ENCODE data around the gene PLK5. TPM values are rescaled to one million over a fixed set of nuclear protein-coding genes. Genes with fewer than 3 reads are reported as not detected.
"Not testable (repeated sequence)": the region's sequence is repeated elsewhere in the genome, so short reads cannot be mapped to it uniquely, and the experiment has no call there.

The PLK5 gene
- total RNA-seq, 3 donors from 2014 or later, result not detected

DNA sequence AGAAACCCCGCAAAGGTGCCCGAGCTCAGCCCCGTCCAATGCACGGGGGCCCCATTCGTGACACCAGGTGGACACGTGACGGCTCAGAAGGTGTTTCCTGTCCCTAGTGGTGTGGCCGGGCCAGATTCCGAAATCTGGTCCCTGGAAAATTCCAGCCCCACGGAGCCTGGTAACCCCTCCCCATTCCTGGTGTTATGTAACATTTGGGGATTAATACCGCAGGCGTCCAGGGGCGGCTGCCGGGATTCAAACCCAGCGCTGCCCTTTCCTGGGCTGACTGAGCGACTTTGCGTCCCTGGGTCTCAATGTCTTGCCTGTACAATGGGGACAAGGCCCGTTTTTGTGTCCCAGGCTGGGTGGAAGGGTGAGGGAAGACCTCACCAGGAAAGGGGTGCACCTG, 1.0 kb upstream of the PLK5 start:
- ATAC-seq (no peak), DNase-seq (no peak)
- H3K4me1 Mint-ChIP-seq (ENCODE audit: low read depth), result peaks cover 7% of the 10 kb centered on the region
- H3K9me3 Mint-ChIP-seq, result no peaks in the 10 kb centered on the region
- H3K36me3 Mint-ChIP-seq (ENCODE audit: insufficient read depth), result no peaks in the 10 kb centered on the region
- no peak overlapping the region for H3K4me3 Mint-ChIP-seq
- peaks cover 40% of the 10 kb centered on the region for H3K27me3 Mint-ChIP-seq (ENCODE audit: low read depth)

DNA sequence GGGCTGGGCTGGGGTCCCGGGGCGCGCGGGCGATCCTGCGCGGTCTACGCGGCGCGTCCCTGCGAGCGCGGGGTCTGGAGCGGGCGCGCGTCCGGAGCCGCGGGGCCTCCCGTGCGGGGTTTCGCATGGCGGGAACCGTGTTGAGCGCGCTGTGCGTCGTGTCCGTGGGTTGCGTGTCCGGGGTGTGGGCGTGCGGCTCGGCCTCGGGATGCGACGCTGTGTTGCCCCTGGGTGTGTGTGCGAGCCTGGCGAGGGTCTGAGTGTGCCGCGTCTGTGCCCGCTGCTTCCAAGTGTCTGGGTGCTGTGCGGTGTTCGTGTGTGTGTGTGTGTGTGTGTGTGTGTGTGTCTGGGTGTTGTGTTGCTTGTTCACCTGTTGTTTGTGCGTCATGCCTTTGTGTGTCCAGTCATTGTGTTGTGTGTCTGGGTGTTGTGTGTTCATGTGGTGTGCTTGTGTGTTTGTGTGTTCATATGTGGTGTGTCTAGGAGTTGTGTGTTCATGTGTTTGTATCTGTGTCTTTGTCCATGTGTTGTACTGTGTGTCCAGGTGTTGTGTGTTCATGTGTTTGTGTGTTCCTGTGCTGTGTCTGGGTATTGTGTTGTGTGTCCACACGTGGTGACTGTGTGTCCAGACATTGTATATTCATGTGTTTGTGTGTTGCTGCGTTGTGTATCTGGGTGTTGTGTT, 552 bp downstream of the PLK5 start:
- H3K27me3 Mint-ChIP-seq (ENCODE audit: low read depth), result peaks cover 38% of the 10 kb centered on the region
- peaks cover 7% of the 10 kb centered on the region for H3K4me1 Mint-ChIP-seq (ENCODE audit: low read depth)
- no peak overlapping the region for H3K4me3 Mint-ChIP-seq
- H3K9me3 Mint-ChIP-seq, result no peaks in the 10 kb centered on the region
- ATAC-seq, result no peak
- no peaks in the 10 kb centered on the region for H3K36me3 Mint-ChIP-seq (ENCODE audit: insufficient read depth)
- DNase-seq, result no peak

DNA sequence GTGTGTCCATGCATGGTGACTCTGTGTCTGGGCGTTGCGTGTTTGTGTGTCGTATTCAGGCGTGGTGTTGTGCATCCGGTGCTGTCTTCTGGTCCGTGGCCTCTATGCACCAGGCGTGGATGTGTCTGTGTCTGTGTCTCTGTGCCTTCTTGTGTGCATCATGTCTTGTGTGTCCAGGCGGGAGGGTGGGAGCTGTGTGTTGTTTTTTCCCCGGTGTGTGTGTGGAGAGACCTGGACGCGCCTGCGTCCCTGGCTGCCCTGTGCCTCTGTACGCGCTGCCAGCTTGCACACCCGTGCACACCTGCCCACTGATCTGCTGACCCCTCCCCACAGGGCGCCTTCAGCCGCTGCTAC, 1.1 kb downstream of the PLK5 start:
- H3K36me3 Mint-ChIP-seq (ENCODE audit: insufficient read depth), result no peaks in the 10 kb centered on the region
- DNase-seq (no peak), ATAC-seq (no peak)
- no peaks in the 10 kb centered on the region for H3K9me3 Mint-ChIP-seq
- peaks cover 7% of the 10 kb centered on the region for H3K4me1 Mint-ChIP-seq (ENCODE audit: low read depth)
- peaks cover 41% of the 10 kb centered on the region for H3K27me3 Mint-ChIP-seq (ENCODE audit: low read depth)
- no peak overlapping the region for H3K4me3 Mint-ChIP-seq

DNA sequence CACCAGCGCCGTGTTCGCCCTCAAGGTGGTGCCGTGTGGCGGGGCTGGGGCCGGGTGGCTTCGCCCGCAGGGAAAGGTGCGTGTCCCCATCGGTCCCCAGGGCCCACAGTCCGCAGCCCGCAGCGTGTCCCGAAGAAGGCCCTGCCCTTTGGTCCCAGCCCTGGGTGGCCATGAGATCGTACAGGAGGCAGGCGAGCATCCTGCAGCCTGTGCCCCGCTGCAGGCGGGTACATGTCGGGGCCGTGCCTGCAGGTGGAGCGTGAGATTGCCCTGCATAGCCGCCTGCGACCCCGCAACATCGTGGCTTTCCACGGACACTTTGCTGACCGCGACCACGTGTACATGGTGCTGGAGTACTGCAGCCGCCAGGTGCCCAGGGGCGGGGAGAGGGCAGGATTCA, 1.5 kb downstream of the PLK5 start:
- ATAC-seq (no peak), DNase-seq (no peak)
- no peaks in the 10 kb centered on the region for H3K9me3 Mint-ChIP-seq
- H3K4me1 Mint-ChIP-seq (ENCODE audit: low read depth), result peaks cover 7% of the 10 kb centered on the region
- H3K4me3 Mint-ChIP-seq, result no peak overlapping the region
- H3K36me3 Mint-ChIP-seq (ENCODE audit: insufficient read depth), result no peaks in the 10 kb centered on the region
- H3K27me3 Mint-ChIP-seq (ENCODE audit: low read depth), result peaks cover 44% of the 10 kb centered on the region

DNA sequence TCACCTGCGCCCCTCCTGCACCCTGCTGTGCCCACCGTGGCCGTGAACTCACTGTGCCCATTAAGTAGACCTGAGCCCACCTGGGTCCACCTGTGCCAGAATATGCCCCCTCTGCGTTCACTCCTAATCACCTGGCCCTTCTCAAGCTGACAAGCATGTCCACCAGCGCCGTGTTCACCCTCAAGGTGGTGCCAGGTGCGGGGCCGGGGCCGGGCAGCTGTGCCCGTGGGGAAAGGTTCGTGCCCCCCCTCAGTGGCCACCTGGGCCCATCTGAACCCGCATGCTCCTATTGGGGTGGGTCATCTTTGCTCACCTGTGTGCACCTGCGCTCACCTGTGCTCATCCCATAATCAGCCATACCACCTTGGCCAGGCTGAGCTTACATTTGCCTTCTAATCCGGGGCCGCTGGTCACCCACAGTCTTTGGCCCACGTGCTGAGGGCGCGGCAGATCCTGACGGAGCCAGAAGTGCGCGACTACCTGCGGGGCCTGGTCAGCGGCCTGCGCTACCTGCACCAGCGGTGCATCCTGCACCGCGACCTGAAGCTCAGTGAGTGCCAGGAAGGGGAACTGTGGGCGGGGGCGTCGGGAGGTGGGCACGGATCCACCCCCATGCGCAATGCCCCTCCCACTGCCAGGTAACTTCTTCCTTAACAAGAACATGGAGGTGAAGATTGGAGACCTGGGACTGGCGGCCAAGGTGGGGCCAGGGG, 2.3 kb downstream of the PLK5 start:
- DNase-seq, result no peak
- H3K27me3 Mint-ChIP-seq (ENCODE audit: low read depth), result peaks cover 41% of the 10 kb centered on the region
- H3K4me1 Mint-ChIP-seq (ENCODE audit: low read depth), result peaks cover 7% of the 10 kb centered on the region
- H3K4me3 Mint-ChIP-seq, result no peak overlapping the region
- no peak for ATAC-seq
- H3K9me3 Mint-ChIP-seq, result no peaks in the 10 kb centered on the region
- H3K36me3 Mint-ChIP-seq (ENCODE audit: insufficient read depth), result no peaks in the 10 kb centered on the region

DNA sequence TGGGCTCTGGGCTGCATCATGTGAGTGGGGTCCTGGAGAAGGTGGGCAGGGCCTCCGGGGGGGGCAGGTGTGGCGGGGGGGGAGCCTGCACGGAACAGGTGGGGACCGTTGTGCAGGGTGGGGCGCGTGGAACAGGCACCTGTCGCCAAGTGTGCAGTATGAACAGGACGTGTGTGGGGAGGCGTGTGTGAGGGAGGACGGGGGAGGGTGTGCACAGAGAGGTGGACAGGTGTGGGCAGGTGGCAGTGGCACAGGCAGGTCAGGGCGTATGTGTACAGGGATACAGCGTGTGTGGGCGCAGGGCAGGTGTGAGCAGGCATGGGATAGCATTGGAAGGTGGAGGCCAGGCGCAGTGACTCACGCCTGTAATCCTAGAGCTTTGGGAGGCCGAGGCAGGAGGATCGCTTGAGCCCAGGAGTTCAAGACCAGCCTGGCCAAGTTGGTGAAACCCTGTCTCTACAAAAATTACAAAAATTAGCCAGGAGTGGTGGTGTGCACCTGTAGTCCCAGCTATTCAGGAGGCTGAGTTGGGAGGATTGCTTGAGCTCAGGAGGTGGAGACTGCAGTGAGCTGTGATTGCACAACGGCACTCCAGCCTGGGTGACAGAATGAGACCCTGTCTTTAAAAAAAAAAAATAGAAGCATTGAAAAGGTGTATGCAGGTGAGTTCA, 3.2 kb downstream of the PLK5 start:
- peaks cover 45% of the 10 kb centered on the region for H3K27me3 Mint-ChIP-seq (ENCODE audit: low read depth)
- no peak for ATAC-seq
- H3K4me3 Mint-ChIP-seq, result no peak overlapping the region
- H3K9me3 Mint-ChIP-seq, result no peaks in the 10 kb centered on the region
- peaks cover 7% of the 10 kb centered on the region for H3K4me1 Mint-ChIP-seq (ENCODE audit: low read depth)
- no peak for DNase-seq
- no peaks in the 10 kb centered on the region for H3K36me3 Mint-ChIP-seq (ENCODE audit: insufficient read depth)

DNA sequence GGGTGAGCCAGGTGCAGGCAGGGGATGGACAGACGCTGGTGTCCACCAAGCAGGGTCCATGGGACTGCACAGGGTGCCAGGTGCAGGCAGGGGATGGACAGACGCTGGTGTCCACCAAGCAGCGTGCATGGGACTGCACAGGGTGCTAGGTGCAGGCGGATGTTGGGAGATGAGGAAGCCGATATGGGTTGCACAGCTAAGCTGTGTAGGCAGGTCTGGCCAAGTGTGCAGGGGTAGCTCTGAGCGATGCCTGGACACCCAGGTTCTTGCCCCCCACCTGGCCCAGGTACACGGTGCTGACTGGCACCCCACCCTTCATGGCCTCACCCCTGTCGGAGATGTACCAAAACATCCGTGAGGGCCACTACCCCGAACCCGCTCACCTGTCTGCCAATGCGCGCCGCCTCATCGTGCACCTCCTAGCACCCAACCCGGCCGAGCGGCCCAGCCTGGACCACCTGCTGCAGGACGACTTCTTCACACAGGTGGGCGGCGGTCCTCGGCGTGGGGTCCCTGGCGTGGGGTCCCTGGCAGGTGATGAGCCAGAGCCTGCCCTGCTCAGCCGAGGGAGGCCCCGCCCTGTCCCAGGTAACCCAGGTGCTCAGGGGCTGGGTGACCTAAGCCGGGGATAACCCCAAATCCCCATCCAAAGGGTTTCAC, 3.9 kb downstream of the PLK5 start:
- Mint-ChIP-seq H3K4me3 (no peak overlapping the region), H3K27me3 (ENCODE audit: low read depth) (peaks cover 44% of the 10 kb centered on the region), H3K4me1 (ENCODE audit: low read depth) (peaks cover 7% of the 10 kb centered on the region), H3K36me3 (ENCODE audit: insufficient read depth) (no peaks in the 10 kb centered on the region), H3K9me3 (no peaks in the 10 kb centered on the region)
- DNase-seq, result no peak
- no peak for ATAC-seq

DNA sequence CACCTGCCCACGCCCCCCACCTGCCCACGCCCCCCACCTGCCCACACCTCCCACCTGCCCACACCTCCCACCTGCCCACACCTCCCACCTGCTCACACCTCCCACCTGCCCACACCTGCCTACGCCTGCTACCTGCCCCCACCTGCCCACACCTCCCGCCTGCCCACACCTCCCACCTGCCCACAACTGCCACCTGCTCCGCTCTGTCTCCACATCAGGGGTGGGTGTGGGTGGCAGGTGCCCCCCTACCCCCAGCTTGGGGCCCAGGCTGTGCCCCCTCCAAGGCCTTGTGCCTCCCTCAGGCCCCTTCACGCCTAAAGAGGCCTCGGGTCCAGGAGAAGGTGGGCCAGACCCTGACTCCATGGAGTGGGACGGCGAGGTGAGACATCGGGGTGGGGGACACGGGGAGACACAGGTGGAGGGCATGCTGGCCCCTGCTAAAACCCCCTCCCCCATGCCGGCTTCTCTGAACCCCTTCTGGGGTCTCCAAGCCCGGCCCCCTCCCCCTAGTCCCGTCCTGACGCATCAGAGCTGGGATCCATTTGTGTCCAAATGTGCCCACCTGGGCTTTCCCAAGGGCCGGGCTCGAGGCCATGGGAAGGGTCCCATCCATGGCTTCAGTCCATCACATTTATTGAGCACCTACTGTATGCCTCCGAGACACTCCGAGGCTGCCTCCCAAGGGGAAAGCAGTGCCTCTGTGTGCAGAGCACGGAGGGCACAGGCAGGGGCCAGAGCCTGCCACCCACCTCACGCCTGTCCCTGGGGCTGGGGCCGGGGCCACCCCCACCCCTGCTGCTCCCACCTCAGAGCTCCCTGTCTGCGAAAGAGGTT, 4.9 kb downstream of the PLK5 start:
- no peak for DNase-seq
- no peak for ATAC-seq
- no peaks in the 10 kb centered on the region for H3K36me3 Mint-ChIP-seq (ENCODE audit: insufficient read depth)
- no peak overlapping the region for H3K4me3 Mint-ChIP-seq
- peaks cover 43% of the 10 kb centered on the region for H3K27me3 Mint-ChIP-seq (ENCODE audit: low read depth)
- peaks cover 7% of the 10 kb centered on the region for H3K4me1 Mint-ChIP-seq (ENCODE audit: low read depth)
- H3K9me3 Mint-ChIP-seq, result no peaks in the 10 kb centered on the region

DNA sequence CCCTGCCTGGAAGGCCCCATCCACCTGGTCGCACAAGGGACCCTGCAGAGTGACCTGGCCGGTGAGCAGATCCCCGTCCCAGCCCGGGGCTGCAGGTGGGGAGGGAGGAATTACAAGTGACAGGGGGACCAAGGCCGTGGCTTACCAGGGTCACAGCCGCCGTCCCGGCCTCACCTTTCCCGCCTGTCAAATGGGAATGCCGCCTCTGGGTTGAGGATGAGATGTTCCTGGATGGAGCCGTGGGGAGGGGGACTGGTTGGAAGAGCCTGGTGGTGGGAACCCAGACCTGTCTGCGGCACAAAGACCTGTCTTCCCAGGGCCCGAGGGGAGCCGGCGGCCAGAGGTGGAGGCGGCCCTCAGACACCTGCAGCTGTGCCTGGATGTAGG, 5.5 kb downstream of the PLK5 start:
- Mint-ChIP-seq H3K9me3 (no peaks in the 10 kb centered on the region), H3K4me3 (no peak overlapping the region), H3K4me1 (ENCODE audit: low read depth) (peaks cover 5% of the 10 kb centered on the region), H3K27me3 (ENCODE audit: low read depth) (peaks cover 44% of the 10 kb centered on the region), H3K36me3 (ENCODE audit: insufficient read depth) (no peaks in the 10 kb centered on the region)
- no peak for DNase-seq
- no peak for ATAC-seq

DNA sequence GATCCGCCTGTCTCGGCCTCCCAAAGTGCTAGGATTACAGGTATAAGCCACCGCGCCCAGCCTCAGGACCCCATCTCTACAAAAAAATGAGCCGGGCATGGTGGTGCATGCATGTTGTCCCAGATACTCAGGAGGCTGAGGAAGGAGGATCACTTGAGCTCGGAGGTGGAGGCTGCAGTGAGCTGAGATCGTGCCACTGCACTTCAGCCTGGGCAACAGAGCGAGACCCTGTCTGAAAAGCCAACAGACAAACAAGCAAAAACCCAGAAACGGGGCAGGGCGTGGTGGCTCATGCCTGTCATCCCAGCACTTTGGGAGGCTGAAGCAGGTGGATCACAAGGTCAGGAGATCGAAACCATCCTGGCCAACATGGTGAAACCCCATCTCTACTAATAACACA, 7.0 kb downstream of the PLK5 start:
- not testable (repeated sequence) for H3K9me3 Mint-ChIP-seq; DNase-seq; H3K4me1 Mint-ChIP-seq (ENCODE audit: low read depth); H3K36me3 Mint-ChIP-seq (ENCODE audit: insufficient read depth); ATAC-seq; H3K4me3 Mint-ChIP-seq
- H3K27me3 Mint-ChIP-seq (ENCODE audit: low read depth), result peaks cover 38% of the 10 kb centered on the region

DNA sequence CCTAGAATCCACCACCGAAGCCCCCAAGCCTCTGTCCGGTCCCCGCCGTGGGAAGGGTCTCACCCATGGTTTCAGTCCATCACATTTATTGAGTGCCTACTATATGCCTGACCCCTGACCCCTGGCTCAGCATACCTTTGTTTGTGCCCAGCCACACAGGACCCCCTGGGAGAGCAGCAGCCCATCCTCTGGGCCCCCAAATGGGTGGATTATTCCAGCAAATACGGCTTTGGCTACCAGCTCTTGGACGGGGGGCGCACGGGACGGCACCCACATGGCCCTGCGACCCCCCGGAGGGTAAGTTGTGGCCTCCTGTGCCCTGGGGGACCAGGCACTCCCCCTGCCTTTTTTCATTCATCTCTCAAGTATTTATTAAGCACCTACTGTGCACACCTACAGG, 7.7 kb downstream of the PLK5 start:
- no peaks in the 10 kb centered on the region for H3K36me3 Mint-ChIP-seq (ENCODE audit: insufficient read depth)
- no peak for DNase-seq

DNA sequence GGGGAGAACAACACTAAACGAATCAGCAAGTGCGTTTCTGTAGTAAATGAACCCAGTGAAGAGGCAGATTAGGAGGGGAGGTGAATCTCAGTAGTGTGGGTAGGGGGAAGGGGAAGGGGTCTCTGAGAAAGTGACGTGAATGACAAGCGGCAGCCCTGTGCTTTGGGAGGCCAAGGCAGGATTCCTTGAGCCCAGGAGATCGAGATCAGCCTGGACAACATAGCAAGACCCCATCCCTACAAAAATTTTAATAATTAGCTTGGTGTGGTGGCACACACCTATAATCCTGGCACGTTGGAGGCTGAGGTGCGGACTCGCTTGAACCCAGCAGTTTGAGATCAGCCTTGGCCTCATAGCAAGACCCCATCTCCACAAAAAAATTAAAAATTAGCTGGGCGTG, 8.1 kb downstream of the PLK5 start:
- no peaks in the 10 kb centered on the region for H3K9me3 Mint-ChIP-seq
- ATAC-seq (no peak), DNase-seq (no peak)
- no peaks in the 10 kb centered on the region for H3K36me3 Mint-ChIP-seq (ENCODE audit: insufficient read depth)
- no peak overlapping the region for H3K4me3 Mint-ChIP-seq
- H3K27me3 Mint-ChIP-seq (ENCODE audit: low read depth), result peaks cover 31% of the 10 kb centered on the region
- no peaks in the 10 kb centered on the region for H3K4me1 Mint-ChIP-seq (ENCODE audit: low read depth)

More for the DNA sequence above, 7.7 kb downstream of the PLK5 start:
- H3K9me3 Mint-ChIP-seq, result no peaks in the 10 kb centered on the region
- no peak for ATAC-seq
- H3K4me3 Mint-ChIP-seq, result no peak overlapping the region
- H3K4me1 Mint-ChIP-seq (ENCODE audit: low read depth), result no peaks in the 10 kb centered on the region
- peaks cover 33% of the 10 kb centered on the region for H3K27me3 Mint-ChIP-seq (ENCODE audit: low read depth)

DNA sequence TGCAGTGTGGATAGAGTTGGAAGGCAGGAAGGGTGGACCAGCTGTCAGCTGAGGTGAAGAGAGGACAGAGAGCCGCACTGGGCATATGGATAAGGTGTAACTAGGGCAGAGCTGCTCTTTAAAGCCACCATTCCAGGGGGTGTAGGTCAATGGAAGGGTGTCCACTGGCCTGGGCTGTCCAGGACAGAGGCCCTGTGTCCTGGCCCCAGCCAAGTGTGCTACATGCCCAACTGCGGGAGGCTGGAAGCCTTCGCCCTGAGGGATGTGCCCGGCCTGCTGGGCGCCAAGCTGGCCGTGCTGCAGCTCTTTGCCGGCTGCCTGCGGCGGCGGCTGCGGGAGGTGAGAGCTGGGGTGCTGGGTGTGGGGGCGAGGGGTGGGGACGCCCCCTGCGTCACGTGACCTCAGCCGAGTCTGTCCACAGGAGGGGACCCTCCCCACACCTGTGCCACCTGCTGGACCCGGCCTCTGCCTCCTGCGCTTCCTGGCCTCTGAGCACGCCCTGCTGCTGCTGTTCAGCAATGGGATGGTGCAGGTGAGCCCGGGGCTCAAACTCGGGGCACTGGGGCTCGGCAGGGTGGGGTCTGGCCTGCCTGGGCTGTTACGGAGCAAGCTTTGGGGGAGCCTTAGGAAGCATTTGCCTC, 9.8 kb downstream of the PLK5 start:
- H3K4me1 Mint-ChIP-seq (ENCODE audit: low read depth), result no peaks in the 10 kb centered on the region
- no peak for ATAC-seq
- H3K4me3 Mint-ChIP-seq, result no peak overlapping the region
- H3K9me3 Mint-ChIP-seq, result no peaks in the 10 kb centered on the region
- no peaks in the 10 kb centered on the region for H3K36me3 Mint-ChIP-seq (ENCODE audit: insufficient read depth)
- DNase-seq, result no peak
- peaks cover 38% of the 10 kb centered on the region for H3K27me3 Mint-ChIP-seq (ENCODE audit: low read depth)

DNA sequence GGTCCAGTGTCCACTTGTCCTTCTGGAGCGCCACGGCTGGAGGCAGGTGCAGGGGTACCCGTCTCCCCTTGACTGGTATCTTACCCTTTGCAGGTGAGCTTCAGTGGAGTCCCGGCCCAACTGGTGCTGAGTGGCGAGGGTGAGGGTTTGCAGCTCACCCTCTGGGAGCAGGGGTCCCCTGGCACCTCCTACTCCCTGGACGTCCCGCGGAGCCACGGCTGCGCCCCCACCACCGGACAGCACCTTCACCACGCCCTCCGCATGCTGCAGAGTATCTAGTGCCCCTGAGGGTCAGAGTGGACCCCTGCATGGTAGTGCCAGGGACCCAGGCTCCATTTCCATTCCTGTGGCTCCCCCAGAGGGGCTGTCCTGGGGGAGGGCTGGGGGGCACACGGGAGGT, 11.1 kb downstream of the PLK5 start:
- H3K27me3 Mint-ChIP-seq (ENCODE audit: low read depth), result peaks cover 36% of the 10 kb centered on the region
- H3K4me3 Mint-ChIP-seq, result no peak overlapping the region
- no peaks in the 10 kb centered on the region for H3K9me3 Mint-ChIP-seq
- H3K36me3 Mint-ChIP-seq (ENCODE audit: insufficient read depth), result no peaks in the 10 kb centered on the region
- ATAC-seq, result no peak
- no peak for DNase-seq
- H3K4me1 Mint-ChIP-seq (ENCODE audit: low read depth), result no peaks in the 10 kb centered on the region
